HEK293 (cell line): ENCODE measurements around the gene TMEM88.

Experiments used
- KLF10 ChIP-seq: fragments of 450-650 bp; IDR thresholded peaks from 2 replicates; pipeline ENCODE4 v1.5.1; 2018; ENCODE audit warnings: missing biosample characterization, mild to moderate bottlenecking, missing genetic modification characterization
- KLF16 ChIP-seq: fragments of 450-650 bp; formaldehyde crosslinking; IDR thresholded peaks from 2 replicates; pipeline ENCODE4 v1.5.1; 2017; ENCODE audit warnings: missing biosample characterization, missing genetic modification characterization
- OSR2 ChIP-seq: fragments of 450-650 bp; formaldehyde crosslinking; IDR thresholded peaks from 2 replicates; pipeline ENCODE4 v1.5.1; 2016; ENCODE audit warnings: missing biosample characterization, missing genetic modification characterization
- PRDM1 ChIP-seq: fragments of 450-650 bp; formaldehyde crosslinking; IDR thresholded peaks from 2 replicates; pipeline ENCODE4; 2016; ENCODE audit warnings: missing biosample characterization, missing genetic modification characterization
- REPIN1 ChIP-seq: fragments of 450-650 bp; formaldehyde crosslinking; IDR thresholded peaks from 2 replicates; pipeline ENCODE4 v1.5.1; 2017; ENCODE audit warnings: missing biosample characterization, missing genetic modification characterization, low read depth
- SP3 ChIP-seq: fragments of 450-650 bp; formaldehyde crosslinking; IDR thresholded peaks from 2 replicates; pipeline ENCODE4 v1.5.1; 2016; ENCODE audit warnings: missing biosample characterization, missing genetic modification characterization
- YY2 ChIP-seq: fragments of 450-650 bp; formaldehyde crosslinking; IDR thresholded peaks from 2 replicates; pipeline ENCODE4 v1.5.1; 2016; ENCODE audit warnings: missing biosample characterization, missing genetic modification characterization
- ZBTB21 ChIP-seq: fragments of 450-650 bp; formaldehyde crosslinking; IDR thresholded peaks from 2 replicates; pipeline ENCODE4 v1.5.1; 2017; ENCODE audit warnings: missing biosample characterization, missing genetic modification characterization
- ZFP41 ChIP-seq: fragments of 450-650 bp; formaldehyde crosslinking; IDR thresholded peaks from 2 replicates; pipeline ENCODE4 v1.5.1; 2016; ENCODE audit warnings: missing biosample characterization, missing genetic modification characterization, borderline replicate concordance
- ZFP69B ChIP-seq: fragments of 450-650 bp; formaldehyde crosslinking; IDR thresholded peaks from 2 replicates; pipeline ENCODE4 v1.5.1; 2016; ENCODE audit warnings: missing biosample characterization, missing genetic modification characterization
- ZNF24 ChIP-seq: fragments of 450-650 bp; formaldehyde crosslinking; IDR thresholded peaks from 2 replicates; pipeline ENCODE4 v1.5.1; 2016; ENCODE audit warnings: missing biosample characterization, missing genetic modification characterization
- ZNF302 ChIP-seq: fragments of 450-650 bp; formaldehyde crosslinking; IDR thresholded peaks from 2 replicates; pipeline ENCODE4 v1.5.1; 2016; ENCODE audit warnings: missing biosample characterization, missing genetic modification characterization, low read depth
- ZNF433 ChIP-seq: fragments of 450-650 bp; formaldehyde crosslinking; IDR thresholded peaks from 2 replicates; pipeline ENCODE4 v1.5.1; 2016; ENCODE audit warnings: missing biosample characterization, missing genetic modification characterization, low read depth
- ZNF501 ChIP-seq: fragments of 450-650 bp; formaldehyde crosslinking; IDR thresholded peaks from 2 replicates; pipeline ENCODE4 v1.5.1; 2016; ENCODE audit warnings: missing biosample characterization, missing genetic modification characterization
- ZNF629 ChIP-seq: fragments of 450-650 bp; formaldehyde crosslinking; IDR thresholded peaks from 2 replicates; pipeline ENCODE4 v1.5.1; 2017; ENCODE audit warnings: missing biosample characterization, missing genetic modification characterization
- ZNF660 ChIP-seq: fragments of 450-650 bp; IDR thresholded peaks from 2 replicates; pipeline ENCODE4 v1.5.1; 2018; ENCODE audit warnings: missing biosample characterization, mild to moderate bottlenecking, missing genetic modification characterization
- ZNF830 ChIP-seq: fragments of 450-650 bp; IDR thresholded peaks from 2 replicates; pipeline ENCODE4 v1.5.0; 2018; ENCODE audit warnings: missing biosample characterization, missing genetic modification characterization, low read depth, mild to moderate bottlenecking, moderate library complexity
- ZSCAN30 ChIP-seq: fragments of 450-650 bp; IDR thresholded peaks from 2 replicates; pipeline ENCODE4 v1.5.1; 2018; ENCODE audit warnings: missing biosample characterization, mild to moderate bottlenecking, missing genetic modification characterization, moderate library complexity
- TF ChIP-seq, protein P1 (sequence below): fragments of 450-650 bp; formaldehyde crosslinking; IDR thresholded peaks from 2 replicates; pipeline ENCODE4 v1.5.1; 2016; ENCODE audit warnings: missing biosample characterization, missing genetic modification characterization
- TF ChIP-seq, protein P2 (sequence below): fragments of 450-650 bp; formaldehyde crosslinking; IDR thresholded peaks from 2 replicates; pipeline ENCODE4 v1.5.1; 2016; ENCODE audit warnings: missing biosample characterization, missing genetic modification characterization
- TF ChIP-seq, protein P3 (sequence below): fragments of 450-650 bp; formaldehyde crosslinking; IDR thresholded peaks from 2 replicates; pipeline ENCODE4 v1.5.1; 2016; ENCODE audit warnings: missing biosample characterization, missing genetic modification characterization, borderline replicate concordance
- TF ChIP-seq, protein P4 (sequence below): fragments of 450-650 bp; formaldehyde crosslinking; IDR thresholded peaks from 2 replicates; pipeline ENCODE4 v1.5.1; 2016; ENCODE audit warnings: missing biosample characterization, missing genetic modification characterization
- TF ChIP-seq, protein P5 (sequence below): fragments of 450-650 bp; formaldehyde crosslinking; IDR thresholded peaks from 2 replicates; pipeline ENCODE4 v1.5.1; 2016; ENCODE audit warnings: missing biosample characterization, missing genetic modification characterization
- TF ChIP-seq, protein P6 (sequence below): fragments of 450-650 bp; formaldehyde crosslinking; IDR thresholded peaks from 2 replicates; pipeline ENCODE4 v1.5.1; 2016; ENCODE audit warnings: missing biosample characterization, missing genetic modification characterization
- TF ChIP-seq, protein P7 (sequence below): fragments of 450-650 bp; formaldehyde crosslinking; IDR thresholded peaks from 2 replicates; pipeline ENCODE4 v1.5.1; 2016; ENCODE audit warnings: missing biosample characterization, missing genetic modification characterization

Gene TMEM88

DNA sequence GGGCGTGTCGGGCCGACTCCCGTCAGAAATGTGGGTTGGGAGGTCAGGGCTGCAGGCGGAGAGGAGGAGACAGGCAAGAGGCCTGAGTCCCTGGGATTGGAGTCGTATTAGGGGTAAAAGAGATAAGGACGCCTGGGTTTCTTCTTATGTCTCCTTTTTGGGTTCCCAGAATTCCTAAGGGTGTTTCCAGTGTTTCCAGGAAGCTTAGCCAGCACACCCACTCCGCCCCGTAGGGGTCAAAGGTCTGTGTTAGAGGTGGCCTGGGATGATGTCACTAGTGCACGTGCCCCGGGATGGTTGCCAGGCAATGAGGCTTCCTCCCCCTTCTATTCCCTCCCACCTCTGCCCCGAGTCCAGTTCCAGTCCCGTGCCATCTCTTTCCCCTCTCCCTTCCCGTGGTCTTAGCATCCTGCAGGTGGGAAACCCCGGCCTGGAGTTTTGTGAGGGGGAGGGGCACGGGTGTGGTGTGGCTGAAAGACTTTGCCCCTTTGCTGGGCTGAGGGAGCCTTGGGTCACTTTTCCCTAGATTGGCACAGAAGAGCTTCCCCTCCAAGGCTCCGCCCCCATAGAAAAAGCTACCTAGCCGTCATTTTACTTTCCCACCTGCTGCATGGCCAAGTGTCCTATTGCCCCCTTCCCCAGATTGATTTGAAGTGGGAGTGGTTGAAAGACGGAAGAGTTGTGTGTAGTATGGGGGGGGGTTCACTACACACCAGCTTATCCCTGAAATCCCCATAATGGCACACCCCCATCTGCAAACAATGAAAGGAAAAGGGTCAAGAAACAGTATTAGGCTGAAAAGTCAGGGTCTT lies 18.1 kb upstream of the TMEM88 start (continued):
- TF ChIP-seq, protein P1, sequence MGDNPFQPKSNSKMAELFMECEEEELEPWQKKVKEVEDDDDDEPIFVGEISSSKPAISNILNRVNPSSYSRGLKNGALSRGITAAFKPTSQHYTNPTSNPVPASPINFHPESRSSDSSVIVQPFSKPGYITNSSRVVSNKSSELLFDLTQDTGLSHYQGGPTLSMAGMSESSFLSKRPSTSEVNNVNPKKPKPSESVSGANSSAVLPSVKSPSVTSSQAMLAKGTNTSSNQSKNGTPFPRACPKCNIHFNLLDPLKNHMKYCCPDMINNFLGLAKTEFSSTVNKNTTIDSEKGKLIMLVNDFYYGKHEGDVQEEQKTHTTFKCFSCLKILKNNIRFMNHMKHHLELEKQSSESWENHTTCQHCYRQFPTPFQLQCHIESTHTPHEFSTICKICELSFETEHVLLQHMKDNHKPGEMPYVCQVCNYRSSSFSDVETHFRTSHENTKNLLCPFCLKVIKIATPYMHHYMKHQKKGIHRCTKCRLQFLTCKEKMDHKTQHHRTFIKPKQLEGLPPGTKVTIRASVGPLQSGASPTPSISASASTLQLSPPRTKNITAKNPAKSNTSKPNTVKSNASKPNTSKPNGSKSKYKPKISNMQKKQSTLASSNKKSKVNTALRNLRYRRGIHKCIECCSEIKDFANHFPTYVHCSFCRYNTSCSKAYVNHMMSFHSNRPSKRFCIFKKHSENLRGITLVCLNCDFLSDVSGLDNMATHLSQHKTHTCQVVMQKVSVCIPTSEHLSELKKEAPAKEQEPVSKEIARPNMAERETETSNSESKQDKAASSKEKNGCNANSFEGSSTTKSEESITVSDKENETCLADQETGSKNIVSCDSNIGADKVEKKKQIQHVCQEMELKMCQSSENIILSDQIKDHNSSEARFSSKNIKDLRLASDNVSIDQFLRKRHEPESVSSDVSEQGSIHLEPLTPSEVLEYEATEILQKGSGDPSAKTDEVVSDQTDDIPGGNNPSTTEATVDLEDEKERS: 0 out of 2 replicates have a peak, but pooled peaks have one; percentile 91
- TF ChIP-seq, protein P2, sequence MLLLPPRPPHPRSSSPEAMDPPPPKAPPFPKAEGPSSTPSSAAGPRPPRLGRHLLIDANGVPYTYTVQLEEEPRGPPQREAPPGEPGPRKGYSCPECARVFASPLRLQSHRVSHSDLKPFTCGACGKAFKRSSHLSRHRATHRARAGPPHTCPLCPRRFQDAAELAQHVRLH: peak; percentile 94
- TF ChIP-seq YY2 (peak; percentile 77), ZSCAN30 (tag by site-specific recombination) (peak; percentile 99), ZFP41 (tag by site-specific recombination) (no peak; the same call in 1 of the 2 replicates), REPIN1 (tag by site-specific recombination) (peak; percentile 61; the same call in 1 of the 2 replicates), ZNF501 (tag by site-specific recombination) (peak; percentile 99), ZNF24 (tag by site-specific recombination) (peak; percentile 97), ZFP69B (tag by site-specific recombination) (peak; percentile 98), ZNF830 (tag by site-specific recombination) (no peak), PRDM1 (tag by site-specific recombination) (peak; percentile 15; the same call in 1 of the 2 replicates), ZNF660 (peak; percentile 97), ZNF302 (tag by site-specific recombination) (no peak), SP3 (tag by site-specific recombination) (peak; percentile 99), KLF16 (tag by site-specific recombination) (peak; percentile 100), ZNF629 (tag by site-specific recombination) (peak; percentile 99), OSR2 (tag by site-specific recombination) (peak; percentile 77), ZNF433 (no peak), ZBTB21 (tag by site-specific recombination) (peak; percentile 97), KLF10 (tag by site-specific recombination) (peak; percentile 99)
- TF ChIP-seq, protein P3, sequence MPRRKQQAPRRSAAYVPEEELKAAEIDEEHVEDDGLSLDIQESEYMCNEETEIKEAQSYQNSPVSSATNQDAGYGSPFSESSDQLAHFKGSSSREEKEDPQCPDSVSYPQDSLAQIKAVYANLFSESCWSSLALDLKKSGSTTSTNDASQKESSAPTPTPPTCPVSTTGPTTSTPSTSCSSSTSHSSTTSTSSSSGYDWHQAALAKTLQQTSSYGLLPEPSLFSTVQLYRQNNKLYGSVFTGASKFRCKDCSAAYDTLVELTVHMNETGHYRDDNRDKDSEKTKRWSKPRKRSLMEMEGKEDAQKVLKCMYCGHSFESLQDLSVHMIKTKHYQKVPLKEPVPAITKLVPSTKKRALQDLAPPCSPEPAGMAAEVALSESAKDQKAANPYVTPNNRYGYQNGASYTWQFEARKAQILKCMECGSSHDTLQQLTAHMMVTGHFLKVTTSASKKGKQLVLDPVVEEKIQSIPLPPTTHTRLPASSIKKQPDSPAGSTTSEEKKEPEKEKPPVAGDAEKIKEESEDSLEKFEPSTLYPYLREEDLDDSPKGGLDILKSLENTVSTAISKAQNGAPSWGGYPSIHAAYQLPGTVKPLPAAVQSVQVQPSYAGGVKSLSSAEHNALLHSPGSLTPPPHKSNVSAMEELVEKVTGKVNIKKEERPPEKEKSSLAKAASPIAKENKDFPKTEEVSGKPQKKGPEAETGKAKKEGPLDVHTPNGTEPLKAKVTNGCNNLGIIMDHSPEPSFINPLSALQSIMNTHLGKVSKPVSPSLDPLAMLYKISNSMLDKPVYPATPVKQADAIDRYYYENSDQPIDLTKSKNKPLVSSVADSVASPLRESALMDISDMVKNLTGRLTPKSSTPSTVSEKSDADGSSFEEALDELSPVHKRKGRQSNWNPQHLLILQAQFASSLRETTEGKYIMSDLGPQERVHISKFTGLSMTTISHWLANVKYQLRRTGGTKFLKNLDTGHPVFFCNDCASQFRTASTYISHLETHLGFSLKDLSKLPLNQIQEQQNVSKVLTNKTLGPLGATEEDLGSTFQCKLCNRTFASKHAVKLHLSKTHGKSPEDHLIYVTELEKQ (tag by site-specific recombination): peak; percentile 98
- TF ChIP-seq, protein P4, sequence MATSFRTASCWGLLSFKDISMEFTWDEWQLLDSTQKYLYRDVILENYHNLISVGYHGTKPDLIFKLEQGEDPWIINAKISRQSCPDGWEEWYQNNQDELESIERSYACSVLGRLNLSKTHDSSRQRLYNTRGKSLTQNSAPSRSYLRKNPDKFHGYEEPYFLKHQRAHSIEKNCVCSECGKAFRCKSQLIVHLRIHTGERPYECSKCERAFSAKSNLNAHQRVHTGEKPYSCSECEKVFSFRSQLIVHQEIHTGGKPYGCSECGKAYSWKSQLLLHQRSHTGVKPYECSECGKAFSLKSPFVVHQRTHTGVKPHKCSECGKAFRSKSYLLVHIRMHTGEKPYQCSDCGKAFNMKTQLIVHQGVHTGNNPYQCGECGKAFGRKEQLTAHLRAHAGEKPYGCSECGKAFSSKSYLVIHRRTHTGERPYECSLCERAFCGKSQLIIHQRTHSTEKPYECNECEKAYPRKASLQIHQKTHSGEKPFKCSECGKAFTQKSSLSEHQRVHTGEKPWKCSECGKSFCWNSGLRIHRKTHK: no peak
- TF ChIP-seq, protein P5, sequence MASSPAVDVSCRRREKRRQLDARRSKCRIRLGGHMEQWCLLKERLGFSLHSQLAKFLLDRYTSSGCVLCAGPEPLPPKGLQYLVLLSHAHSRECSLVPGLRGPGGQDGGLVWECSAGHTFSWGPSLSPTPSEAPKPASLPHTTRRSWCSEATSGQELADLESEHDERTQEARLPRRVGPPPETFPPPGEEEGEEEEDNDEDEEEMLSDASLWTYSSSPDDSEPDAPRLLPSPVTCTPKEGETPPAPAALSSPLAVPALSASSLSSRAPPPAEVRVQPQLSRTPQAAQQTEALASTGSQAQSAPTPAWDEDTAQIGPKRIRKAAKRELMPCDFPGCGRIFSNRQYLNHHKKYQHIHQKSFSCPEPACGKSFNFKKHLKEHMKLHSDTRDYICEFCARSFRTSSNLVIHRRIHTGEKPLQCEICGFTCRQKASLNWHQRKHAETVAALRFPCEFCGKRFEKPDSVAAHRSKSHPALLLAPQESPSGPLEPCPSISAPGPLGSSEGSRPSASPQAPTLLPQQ: peak; percentile 98
- TF ChIP-seq, protein P6, sequence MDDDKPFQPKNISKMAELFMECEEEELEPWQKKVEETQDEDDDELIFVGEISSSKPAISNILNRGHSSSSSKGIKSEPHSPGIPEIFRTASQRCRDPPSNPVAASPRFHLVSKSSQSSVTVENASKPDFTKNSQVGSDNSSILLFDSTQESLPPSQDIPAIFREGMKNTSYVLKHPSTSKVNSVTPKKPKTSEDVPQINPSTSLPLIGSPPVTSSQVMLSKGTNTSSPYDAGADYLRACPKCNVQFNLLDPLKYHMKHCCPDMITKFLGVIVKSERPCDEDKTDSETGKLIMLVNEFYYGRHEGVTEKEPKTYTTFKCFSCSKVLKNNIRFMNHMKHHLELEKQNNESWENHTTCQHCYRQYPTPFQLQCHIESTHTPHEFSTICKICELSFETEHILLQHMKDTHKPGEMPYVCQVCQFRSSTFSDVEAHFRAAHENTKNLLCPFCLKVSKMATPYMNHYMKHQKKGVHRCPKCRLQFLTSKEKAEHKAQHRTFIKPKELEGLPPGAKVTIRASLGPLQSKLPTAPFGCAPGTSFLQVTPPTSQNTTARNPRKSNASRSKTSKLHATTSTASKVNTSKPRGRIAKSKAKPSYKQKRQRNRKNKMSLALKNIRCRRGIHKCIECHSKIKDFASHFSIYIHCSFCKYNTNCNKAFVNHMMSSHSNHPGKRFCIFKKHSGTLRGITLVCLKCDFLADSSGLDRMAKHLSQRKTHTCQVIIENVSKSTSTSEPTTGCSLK: no peak
- TF ChIP-seq, protein P7, sequence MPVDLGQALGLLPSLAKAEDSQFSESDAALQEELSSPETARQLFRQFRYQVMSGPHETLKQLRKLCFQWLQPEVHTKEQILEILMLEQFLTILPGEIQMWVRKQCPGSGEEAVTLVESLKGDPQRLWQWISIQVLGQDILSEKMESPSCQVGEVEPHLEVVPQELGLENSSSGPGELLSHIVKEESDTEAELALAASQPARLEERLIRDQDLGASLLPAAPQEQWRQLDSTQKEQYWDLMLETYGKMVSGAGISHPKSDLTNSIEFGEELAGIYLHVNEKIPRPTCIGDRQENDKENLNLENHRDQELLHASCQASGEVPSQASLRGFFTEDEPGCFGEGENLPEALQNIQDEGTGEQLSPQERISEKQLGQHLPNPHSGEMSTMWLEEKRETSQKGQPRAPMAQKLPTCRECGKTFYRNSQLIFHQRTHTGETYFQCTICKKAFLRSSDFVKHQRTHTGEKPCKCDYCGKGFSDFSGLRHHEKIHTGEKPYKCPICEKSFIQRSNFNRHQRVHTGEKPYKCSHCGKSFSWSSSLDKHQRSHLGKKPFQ (tag by site-specific recombination): peak; percentile 56; the same call in 1 of the 2 replicates
